Measurements from ENCODE around the gene ATP9B.

- TF ChIP-seq ZNF8 (CRISPR knock-in tag; IDR thresholded peaks at IDR 0.05) (no peak), TSHZ2 (CRISPR knock-in tag; IDR thresholded peaks at IDR 0.05) (no peak), RARB (CRISPR knock-in tag; IDR thresholded peaks at IDR 0.05) (no peak), ZNF70 (CRISPR knock-in tag; IDR thresholded peaks at IDR 0.05) (no peak)
Measured at GRCh38 chr18:79022603-79023002, 46.6 kb upstream of the ATP9B start.
